GM12874 (cell line): ENCODE results near the gene NCR2.

Experiments used
- TF ChIP-seq, protein P1 (sequence below): IDR thresholded peaks from 2 replicates; pipeline ENCODE4 v1.5.1; 2011; ENCODE audit warnings: low read depth, mild to moderate bottlenecking, control low read depth, low read length, moderate library complexity; ENCODE audit not compliant: insufficient read depth

The NCR2 gene

DNA sequence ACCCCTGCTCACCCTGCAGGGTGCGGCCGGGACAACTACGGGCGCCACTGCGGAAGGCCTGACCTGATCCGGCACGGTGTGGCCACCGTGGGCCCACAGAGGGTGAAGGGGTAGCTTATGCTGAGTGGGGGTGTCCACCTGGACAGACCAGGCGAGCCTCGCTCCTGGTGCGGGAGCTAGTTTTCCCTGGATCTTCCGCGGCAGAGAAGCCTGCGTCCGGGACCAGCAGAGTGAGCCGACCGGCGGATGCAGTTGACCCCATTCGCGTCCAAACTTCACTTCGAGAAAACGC is 38.2 kb downstream of the NCR2 start:
- TF ChIP-seq, protein P1, sequence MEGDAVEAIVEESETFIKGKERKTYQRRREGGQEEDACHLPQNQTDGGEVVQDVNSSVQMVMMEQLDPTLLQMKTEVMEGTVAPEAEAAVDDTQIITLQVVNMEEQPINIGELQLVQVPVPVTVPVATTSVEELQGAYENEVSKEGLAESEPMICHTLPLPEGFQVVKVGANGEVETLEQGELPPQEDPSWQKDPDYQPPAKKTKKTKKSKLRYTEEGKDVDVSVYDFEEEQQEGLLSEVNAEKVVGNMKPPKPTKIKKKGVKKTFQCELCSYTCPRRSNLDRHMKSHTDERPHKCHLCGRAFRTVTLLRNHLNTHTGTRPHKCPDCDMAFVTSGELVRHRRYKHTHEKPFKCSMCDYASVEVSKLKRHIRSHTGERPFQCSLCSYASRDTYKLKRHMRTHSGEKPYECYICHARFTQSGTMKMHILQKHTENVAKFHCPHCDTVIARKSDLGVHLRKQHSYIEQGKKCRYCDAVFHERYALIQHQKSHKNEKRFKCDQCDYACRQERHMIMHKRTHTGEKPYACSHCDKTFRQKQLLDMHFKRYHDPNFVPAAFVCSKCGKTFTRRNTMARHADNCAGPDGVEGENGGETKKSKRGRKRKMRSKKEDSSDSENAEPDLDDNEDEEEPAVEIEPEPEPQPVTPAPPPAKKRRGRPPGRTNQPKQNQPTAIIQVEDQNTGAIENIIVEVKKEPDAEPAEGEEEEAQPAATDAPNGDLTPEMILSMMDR: no peak

DNA sequence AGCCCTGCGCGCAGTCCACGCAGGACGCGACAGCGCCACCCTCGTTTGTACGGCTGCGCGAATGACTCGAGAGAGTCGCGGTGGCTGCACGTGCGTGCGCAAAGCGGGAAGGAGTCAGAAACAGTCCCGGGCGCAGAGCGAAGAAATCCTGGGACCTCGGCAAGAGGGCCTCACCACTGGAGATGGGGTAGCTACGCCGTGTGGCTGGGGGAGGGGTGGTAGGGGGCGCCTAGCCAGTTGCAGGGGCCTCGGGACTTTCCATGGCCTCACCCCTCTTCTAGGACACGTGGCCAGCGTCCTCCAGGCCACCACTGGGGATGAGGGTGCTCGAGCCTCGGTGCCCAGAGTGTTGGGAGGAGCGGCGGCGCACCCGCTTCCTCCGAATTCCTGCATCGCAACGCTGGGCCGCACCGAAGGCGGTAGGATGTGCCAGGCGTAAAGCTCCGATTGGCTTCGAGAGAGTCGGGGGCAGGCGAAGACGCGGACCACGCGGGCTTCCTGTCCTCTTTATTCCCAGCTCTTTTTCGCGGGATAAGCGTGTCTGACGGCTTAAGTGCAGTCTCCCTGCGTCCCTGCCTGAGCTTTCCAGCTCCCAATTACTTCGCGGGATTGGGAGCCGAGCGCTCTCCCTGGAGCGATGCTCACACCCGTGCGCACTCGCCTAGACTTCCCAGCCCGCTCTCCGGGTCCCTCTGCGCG is 38.7 kb downstream of the NCR2 start:
- TF ChIP-seq, protein P1: no peak

DNA sequence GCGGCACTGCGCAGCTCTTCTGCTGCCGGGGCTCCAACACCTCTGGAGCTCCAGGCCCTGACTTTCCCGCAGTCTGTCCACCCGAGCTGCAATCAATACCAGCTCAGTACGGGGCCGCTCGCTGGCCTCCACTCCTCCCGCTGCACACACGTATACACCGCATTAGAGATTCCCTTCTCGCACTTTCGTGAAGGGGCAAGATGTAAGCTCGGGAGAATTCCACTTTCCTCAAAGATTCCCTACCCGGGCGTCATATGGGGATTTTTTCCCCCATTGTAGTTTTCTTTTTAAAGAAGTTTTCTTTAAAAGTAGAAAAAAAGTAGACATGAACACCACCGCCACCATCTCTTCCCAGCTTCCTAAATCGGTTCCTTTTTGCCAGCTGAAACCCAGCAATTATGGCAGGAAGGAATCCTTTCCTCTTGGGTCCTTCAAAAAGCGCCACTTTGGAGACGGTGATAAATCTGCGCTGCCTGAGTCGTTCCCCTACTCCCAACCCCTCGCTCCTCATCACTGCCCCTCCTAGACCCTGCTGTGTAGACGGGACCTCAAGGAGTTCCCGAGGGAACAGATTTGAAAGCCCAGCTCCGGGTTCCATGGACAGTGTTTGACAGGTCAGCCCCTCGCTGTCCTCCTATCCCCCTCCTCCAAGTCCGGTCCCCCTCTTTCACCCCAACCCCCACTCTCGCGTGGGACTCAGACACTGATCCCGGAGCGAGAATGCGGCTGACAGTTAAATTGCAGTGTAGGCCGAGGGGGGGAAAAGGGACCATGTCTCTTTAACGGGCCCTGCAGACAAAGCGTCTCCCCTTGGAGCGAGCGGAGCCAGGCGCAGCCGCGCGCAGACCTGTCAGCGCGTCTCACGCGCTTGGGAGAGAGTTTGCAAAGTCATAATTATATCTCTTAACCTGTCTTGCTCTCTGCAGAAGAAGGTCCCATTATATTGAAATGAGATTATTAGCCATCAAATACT is 39.5 kb downstream of the NCR2 start:
- TF ChIP-seq, protein P1: no peak

DNA sequence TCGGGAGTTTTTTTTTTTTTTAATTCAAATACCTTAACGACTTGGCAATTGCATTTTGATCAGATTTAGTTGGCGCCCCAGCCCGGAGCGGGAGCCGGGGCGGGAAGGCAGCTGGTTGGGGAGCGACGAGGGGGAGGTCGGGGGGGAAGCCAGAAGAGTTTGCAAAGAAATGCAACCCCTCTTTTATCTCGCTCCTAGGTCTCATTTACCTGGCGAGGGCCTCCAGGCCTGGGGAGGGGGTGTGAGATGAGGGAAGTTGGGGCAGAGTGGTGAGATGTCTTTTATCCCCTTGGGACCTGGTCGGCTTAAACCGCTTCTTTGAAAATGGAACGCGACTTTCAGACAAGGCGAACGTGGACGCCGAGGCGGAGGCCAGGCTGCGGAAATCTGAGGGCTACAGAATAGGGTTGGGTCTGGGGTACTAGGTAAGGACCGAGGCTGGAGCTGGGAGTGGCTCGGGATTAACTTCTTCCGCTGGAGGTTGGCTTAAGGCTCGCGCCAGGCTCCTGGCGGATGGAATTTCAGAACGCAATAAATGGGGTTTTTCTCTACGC is 40.3 kb downstream of the NCR2 start:
- TF ChIP-seq, protein P1: no peak

DNA sequence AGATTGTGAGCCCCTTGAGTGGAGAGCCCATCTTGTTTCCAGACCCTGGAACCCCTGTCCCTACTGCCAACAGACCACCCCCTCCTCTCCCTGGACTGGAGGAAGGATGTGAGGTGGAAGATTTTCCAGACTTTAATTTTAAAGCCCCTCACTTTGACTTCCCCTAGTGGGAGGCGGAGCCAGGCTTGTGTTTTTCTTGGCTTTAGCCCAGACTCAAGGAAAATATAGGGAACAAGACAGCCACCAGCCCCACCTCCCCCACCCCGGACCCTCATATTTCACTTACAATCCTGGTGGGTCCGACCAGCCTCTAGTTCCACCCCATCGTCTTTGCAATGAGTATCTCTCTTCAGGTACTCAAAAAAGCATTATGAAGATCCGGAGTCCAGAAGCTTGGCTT is 40.8 kb downstream of the NCR2 start:
- TF ChIP-seq, protein P1: no peak

DNA sequence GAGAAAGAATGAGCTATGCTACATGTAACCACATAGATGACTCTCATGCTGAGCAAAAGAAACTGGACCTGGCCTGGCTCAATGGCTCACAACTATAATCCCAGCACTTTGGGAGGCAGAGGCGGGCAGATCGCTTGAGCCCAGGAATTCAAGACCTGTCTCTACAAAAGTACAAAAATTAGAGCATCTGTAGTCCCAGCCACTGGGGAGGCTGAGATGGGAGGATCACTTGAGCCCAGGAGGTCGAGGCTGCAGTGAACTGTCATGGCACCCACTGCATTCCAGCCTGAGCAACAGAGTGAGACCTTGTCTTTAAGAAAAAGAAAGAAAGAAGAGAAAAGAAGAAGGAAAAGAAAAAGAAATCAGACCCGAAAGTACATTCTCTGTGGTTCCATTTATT is 41.7 kb downstream of the NCR2 start:
- TF ChIP-seq, protein P1: no peak

DNA sequence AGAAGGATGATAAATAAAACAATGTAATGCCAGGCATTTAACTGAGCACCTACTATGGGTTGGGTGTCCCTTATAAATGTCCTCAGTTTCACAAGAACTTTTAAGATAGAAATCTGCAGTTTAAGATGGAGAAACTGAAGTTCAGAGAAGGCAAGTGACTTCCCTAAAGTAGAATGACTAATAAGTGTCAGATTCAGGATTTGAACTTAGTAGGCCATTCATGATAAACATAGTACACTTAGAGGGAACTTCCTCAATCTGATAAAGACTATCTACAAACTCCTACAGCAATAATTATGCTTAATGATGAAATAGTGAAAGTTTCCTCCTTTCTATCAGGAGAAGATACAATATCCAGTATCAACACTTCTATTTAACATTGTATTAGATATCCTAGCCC is 43.9 kb downstream of the NCR2 start:
- TF ChIP-seq, protein P1: no peak
